Measurements from ENCODE around the gene C19orf25. TPM values are rescaled to one million over a fixed set of nuclear protein-coding genes. Genes with fewer than 3 reads are reported as not detected.

The C19orf25 gene
- total and polyA plus RNA-seq, 2 of the 13 experiments (the other 11 are each of a cell fraction or from before 2014, with no cell fraction given), result 14.2 to 32.4 TPM

DNA sequence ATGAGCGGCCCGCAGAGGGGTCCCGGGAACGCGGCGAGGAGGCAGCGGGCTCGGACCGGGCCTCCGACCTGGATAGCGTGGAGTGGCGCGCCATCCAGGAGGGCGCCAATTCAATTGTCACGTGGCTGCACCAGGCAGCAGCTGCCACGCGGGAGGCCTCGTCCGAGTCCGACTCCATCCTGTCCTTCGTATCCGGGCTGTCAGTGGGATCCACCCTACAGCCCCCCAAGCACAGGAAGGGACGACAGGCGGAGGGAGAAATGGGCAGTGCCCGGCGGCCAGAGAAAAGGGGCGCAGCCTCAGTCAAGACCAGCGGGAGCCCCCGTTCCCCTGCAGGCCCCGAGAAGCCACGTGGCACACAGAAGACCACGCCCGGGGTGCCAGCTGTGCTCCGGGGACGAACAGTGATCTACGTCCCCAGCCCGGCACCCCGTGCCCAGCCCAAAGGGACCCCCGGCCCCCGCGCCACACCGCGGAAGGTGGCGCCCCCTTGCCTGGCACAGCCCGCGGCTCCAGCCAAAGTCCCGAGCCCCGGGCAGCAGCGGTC, 10.7 kb downstream of the C19orf25 start (continued):
- TF ChIP-seq, protein P1, sequence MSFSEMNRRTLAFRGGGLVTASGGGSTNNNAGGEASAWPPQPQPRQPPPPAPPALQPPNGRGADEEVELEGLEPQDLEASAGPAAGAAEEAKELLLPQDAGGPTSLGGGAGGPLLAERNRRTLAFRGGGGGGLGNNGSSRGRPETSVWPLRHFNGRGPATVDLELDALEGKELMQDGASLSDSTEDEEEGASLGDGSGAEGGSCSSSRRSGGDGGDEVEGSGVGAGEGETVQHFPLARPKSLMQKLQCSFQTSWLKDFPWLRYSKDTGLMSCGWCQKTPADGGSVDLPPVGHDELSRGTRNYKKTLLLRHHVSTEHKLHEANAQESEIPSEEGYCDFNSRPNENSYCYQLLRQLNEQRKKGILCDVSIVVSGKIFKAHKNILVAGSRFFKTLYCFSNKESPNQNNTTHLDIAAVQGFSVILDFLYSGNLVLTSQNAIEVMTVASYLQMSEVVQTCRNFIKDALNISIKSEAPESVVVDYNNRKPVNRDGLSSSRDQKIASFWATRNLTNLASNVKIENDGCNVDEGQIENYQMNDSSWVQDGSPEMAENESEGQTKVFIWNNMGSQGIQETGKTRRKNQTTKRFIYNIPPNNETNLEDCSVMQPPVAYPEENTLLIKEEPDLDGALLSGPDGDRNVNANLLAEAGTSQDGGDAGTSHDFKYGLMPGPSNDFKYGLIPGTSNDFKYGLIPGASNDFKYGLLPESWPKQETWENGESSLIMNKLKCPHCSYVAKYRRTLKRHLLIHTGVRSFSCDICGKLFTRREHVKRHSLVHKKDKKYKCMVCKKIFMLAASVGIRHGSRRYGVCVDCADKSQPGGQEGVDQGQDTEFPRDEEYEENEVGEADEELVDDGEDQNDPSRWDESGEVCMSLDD (CRISPR knock-in tag; IDR thresholded peaks at IDR 0.05; ENCODE audit: borderline replicate concordance), result no peak
- TF ChIP-seq ZNF230 (CRISPR knock-in tag; IDR thresholded peaks at IDR 0.05) (no peak), SAP130 (CRISPR knock-in tag; IDR thresholded peaks at IDR 0.05; ENCODE audit: low read depth) (no peak), ZNF768 (CRISPR knock-in tag; IDR thresholded peaks at IDR 0.05) (0 out of 2 replicates have a peak, but pooled peaks have one; percentile 18), MAX (IDR thresholded peaks at IDR 0.05) (0 out of 2 replicates have a peak, but pooled peaks have one; percentile 7), FOXO4 (CRISPR knock-in tag; conservative IDR thresholded peaks at IDR 0.05) (no peak), ZBTB3 (CRISPR knock-in tag; IDR thresholded peaks at IDR 0.05; ENCODE audit: borderline replicate concordance, low read depth) (no peak), MYC (CRISPR knock-in tag; IDR thresholded peaks at IDR 0.05; ENCODE audit: borderline replicate concordance) (peak; percentile 15; the same call in 1 of the 2 replicates), GABPB1 (CRISPR knock-in tag; IDR thresholded peaks at IDR 0.05) (peak; percentile 34; the same call in 1 of the 2 replicates), ZMYM4 (CRISPR knock-in tag; IDR thresholded peaks at IDR 0.05) (no peak), ZNF563 (CRISPR knock-in tag; IDR thresholded peaks at IDR 0.05) (no peak), RAD21 (CRISPR knock-in tag; IDR thresholded peaks at IDR 0.05) (0 out of 2 replicates have a peak, but pooled peaks have one; percentile 6), ZNF414 (CRISPR knock-in tag; IDR thresholded peaks at IDR 0.05) (no peak), IRX3 (CRISPR knock-in tag; IDR thresholded peaks at IDR 0.05; ENCODE audit: borderline replicate concordance, low read depth) (no peak), TSC22D2 (CRISPR knock-in tag; IDR thresholded peaks at IDR 0.05; ENCODE audit: borderline replicate concordance) (no peak), ZNF703 (CRISPR knock-in tag; IDR thresholded peaks at IDR 0.05; ENCODE audit: borderline replicate concordance) (no peak), TEAD2 (CRISPR knock-in tag; IDR thresholded peaks at IDR 0.05) (no peak)
- TF ChIP-seq, protein P2, sequence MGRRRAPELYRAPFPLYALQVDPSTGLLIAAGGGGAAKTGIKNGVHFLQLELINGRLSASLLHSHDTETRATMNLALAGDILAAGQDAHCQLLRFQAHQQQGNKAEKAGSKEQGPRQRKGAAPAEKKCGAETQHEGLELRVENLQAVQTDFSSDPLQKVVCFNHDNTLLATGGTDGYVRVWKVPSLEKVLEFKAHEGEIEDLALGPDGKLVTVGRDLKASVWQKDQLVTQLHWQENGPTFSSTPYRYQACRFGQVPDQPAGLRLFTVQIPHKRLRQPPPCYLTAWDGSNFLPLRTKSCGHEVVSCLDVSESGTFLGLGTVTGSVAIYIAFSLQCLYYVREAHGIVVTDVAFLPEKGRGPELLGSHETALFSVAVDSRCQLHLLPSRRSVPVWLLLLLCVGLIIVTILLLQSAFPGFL (CRISPR knock-in tag; IDR thresholded peaks at IDR 0.05), result no peak
- TF ChIP-seq, protein P3, sequence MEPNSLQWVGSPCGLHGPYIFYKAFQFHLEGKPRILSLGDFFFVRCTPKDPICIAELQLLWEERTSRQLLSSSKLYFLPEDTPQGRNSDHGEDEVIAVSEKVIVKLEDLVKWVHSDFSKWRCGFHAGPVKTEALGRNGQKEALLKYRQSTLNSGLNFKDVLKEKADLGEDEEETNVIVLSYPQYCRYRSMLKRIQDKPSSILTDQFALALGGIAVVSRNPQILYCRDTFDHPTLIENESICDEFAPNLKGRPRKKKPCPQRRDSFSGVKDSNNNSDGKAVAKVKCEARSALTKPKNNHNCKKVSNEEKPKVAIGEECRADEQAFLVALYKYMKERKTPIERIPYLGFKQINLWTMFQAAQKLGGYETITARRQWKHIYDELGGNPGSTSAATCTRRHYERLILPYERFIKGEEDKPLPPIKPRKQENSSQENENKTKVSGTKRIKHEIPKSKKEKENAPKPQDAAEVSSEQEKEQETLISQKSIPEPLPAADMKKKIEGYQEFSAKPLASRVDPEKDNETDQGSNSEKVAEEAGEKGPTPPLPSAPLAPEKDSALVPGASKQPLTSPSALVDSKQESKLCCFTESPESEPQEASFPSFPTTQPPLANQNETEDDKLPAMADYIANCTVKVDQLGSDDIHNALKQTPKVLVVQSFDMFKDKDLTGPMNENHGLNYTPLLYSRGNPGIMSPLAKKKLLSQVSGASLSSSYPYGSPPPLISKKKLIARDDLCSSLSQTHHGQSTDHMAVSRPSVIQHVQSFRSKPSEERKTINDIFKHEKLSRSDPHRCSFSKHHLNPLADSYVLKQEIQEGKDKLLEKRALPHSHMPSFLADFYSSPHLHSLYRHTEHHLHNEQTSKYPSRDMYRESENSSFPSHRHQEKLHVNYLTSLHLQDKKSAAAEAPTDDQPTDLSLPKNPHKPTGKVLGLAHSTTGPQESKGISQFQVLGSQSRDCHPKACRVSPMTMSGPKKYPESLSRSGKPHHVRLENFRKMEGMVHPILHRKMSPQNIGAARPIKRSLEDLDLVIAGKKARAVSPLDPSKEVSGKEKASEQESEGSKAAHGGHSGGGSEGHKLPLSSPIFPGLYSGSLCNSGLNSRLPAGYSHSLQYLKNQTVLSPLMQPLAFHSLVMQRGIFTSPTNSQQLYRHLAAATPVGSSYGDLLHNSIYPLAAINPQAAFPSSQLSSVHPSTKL (CRISPR knock-in tag; IDR thresholded peaks at IDR 0.05), result no peak
